ENCODE measurements around the gene FREY1. TPM values are rescaled to one million over a fixed set of nuclear protein-coding genes. Genes with fewer than 3 reads are reported as not detected.
A peak's percentile ranks its signal among the peaks of the same experiment; 100 is the strongest.

Gene FREY1
- total RNA-seq, 1 donor from 2014 or later, result 0.53 TPM

DNA sequence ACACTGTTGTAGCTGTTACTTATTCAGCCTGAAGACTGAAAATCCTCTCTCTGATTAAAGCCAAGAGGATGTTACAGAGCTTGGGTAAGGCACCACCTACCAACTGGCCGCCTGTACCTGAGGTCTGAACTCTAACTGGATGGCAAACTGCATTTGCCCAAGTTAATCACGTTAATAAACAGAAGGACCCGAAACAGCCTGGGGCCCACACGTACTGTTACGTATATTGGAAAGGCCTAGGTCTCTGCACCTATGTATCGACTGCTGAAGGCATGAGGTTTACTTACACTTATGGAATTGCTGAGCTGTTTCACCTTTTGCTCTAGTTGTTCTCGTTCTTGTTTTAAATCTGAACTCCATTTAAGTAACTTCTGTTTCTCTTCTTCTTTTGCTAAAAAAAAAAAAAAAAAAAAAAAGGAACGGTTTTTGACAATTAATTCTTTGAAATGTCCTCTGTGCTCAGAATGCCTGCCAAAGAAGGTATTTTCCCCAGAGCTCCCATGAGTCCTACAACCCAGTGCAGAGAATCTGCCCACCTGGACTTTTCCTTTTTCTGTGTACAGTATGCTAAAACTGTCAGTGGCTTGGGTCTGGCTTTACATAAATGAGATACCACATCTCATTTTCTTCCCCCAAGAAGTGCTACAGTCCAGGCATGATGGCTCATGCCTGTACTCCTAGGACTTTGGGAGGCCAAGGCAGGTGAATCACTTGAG lies 28.4 kb upstream of the FREY1 start:
- Histone ChIP-seq H3K27ac (no peak overlapping the region), H3K36me3 (peaks cover 78% of the 10 kb centered on the region), H3K4me1 (peaks cover 8% of the 10 kb centered on the region), H3K9me3 (no peaks in the 10 kb centered on the region), H3K4me3 (no peak overlapping the region), H3K27me3 (ENCODE audit: low read depth) (no peaks in the 10 kb centered on the region)
- intact Hi-C loops (cut with DNase I), result no loop called here
- TF ChIP-seq, protein P1, sequence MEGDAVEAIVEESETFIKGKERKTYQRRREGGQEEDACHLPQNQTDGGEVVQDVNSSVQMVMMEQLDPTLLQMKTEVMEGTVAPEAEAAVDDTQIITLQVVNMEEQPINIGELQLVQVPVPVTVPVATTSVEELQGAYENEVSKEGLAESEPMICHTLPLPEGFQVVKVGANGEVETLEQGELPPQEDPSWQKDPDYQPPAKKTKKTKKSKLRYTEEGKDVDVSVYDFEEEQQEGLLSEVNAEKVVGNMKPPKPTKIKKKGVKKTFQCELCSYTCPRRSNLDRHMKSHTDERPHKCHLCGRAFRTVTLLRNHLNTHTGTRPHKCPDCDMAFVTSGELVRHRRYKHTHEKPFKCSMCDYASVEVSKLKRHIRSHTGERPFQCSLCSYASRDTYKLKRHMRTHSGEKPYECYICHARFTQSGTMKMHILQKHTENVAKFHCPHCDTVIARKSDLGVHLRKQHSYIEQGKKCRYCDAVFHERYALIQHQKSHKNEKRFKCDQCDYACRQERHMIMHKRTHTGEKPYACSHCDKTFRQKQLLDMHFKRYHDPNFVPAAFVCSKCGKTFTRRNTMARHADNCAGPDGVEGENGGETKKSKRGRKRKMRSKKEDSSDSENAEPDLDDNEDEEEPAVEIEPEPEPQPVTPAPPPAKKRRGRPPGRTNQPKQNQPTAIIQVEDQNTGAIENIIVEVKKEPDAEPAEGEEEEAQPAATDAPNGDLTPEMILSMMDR (IDR thresholded peaks at IDR 0.05), result no peak
- DNase-seq, result no peak
- ATAC-seq, result no peak

GRCh38 chr11:45934580-45935318 lies 27.7 kb upstream of the FREY1 start:
- ATAC-seq (no peak), DNase-seq (no peak)
- peaks cover 15% of the 10 kb centered on the region for H3K4me1 ChIP-seq
- TF ChIP-seq, protein P1 (IDR thresholded peaks at IDR 0.05), result no peak
- no peak overlapping the region for H3K27ac ChIP-seq
- H3K36me3 ChIP-seq, result peaks cover 70% of the 10 kb centered on the region
- no peaks in the 10 kb centered on the region for H3K9me3 ChIP-seq
- no peak overlapping the region for H3K4me3 ChIP-seq
- no peaks in the 10 kb centered on the region for H3K27me3 ChIP-seq (ENCODE audit: low read depth)
- intact Hi-C loops (cut with DNase I), result no loop called here

GRCh38 chr11:45933846-45934579 lies 26.9 kb upstream of the FREY1 start:
- Histone ChIP-seq H3K36me3 (peaks cover 69% of the 10 kb centered on the region), H3K27ac (no peak overlapping the region)

DNA sequence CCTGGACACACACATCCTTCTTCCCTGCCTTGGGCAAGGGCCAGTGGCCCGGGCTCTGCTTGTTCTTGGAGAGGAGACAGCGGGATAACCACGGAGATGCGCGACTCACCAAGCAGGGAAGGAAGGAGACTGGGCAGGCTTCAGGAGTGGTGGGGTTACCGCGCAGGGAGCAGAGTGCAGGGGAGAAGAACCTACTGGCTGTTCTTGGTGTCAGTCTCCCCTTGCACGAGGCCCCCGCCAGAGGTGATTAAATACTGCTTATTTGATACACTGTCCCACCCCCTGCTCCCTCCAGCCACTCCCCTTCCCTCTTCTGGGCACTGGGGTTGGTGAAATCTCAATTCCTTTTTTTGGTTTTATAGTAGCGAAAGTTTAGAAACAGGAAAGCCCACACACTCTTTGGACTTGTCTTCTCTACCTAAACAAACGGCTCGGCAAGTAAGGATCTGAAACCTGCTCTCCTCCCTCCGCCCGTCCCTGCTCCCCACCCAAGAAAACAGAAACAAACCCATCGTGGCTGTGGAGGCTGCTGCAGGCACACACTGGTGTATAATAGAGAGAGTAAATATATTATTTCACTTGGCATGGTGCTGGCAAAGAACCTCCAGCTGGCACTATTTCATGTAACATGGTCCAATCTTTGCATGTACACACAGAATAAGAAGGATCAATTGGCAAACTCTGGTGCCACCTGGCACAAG lies 26.2 kb upstream of the FREY1 start:
- Histone ChIP-seq H3K9me3 (no peaks in the 10 kb centered on the region), H3K27me3 (ENCODE audit: low read depth) (no peaks in the 10 kb centered on the region), H3K27ac (no peak overlapping the region), H3K4me1 (peaks cover 18% of the 10 kb centered on the region), H3K36me3 (peaks cover 69% of the 10 kb centered on the region), H3K4me3 (no peak overlapping the region)
- TF ChIP-seq, protein P1 (IDR thresholded peaks at IDR 0.05), result no peak
- intact Hi-C loops (cut with DNase I), result no loop called here
- peak; percentile 19 to 26 for ATAC-seq
- no peak for DNase-seq

More at GRCh38 chr11:45933846-45934579, 26.9 kb upstream of the FREY1 start:
- DNase-seq, result no peak
- H3K4me3 ChIP-seq, result no peak overlapping the region
- intact Hi-C loops (cut with DNase I), result no loop called here
- no peak for ATAC-seq
- H3K4me1 ChIP-seq, result peaks cover 18% of the 10 kb centered on the region
- TF ChIP-seq, protein P1 (IDR thresholded peaks at IDR 0.05), result no peak
- H3K9me3 ChIP-seq, result no peaks in the 10 kb centered on the region
- H3K27me3 ChIP-seq (ENCODE audit: low read depth), result no peaks in the 10 kb centered on the region

DNA sequence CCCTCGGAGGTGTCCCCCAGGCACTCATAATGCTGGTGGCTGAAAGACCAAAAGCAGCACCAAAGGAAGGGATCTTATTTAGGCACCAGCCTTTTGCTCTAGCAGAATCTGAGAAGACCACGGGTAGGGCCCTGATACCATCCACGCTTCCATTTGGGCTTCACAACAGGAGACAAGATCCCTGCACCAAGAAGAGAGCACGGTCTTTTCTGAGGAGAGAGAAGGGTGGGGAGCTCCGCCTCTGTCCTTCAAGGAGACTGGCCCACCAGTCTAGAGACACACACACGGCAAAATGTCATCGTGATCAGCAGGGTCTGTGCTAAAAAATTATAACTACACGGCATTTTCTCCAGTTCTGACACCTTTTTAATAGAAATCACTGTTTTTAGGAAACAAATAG lies 25.1 kb upstream of the FREY1 start:
- H3K4me1 ChIP-seq, result peaks cover 18% of the 10 kb centered on the region
- ATAC-seq, result no peak
- H3K27ac ChIP-seq, result no peak overlapping the region
- H3K27me3 ChIP-seq (ENCODE audit: low read depth), result no peaks in the 10 kb centered on the region
- no peak overlapping the region for H3K4me3 ChIP-seq
- no peaks in the 10 kb centered on the region for H3K9me3 ChIP-seq
- H3K36me3 ChIP-seq, result peaks cover 58% of the 10 kb centered on the region
- intact Hi-C loops (cut with DNase I), result no loop called here
- TF ChIP-seq, protein P1 (IDR thresholded peaks at IDR 0.05), result no peak
- no peak for DNase-seq

All from lower lobe of right lung (tissue), 2 donors.